OCI-LY7 (cell line): Measurements from ENCODE around the gene HYCC2.

ENCODE experiments used
- CTCF ChIP-seq: fragments of 200-600 bp; sonication (generic); conservative IDR thresholded peaks from 2 replicates; pipeline ENCODE4 v1.5.1; 2014; ENCODE audit warnings: mild to moderate bottlenecking, antibody characterized with exemption, low read length, moderate library complexity, mixed read lengths
- EZH2phosphoT487 ChIP-seq: fragments of 200-600 bp; sonication (generic); IDR thresholded peaks from 2 replicates; pipeline ENCODE4 v1.6.1; 2018; ENCODE audit warnings: low read depth, borderline replicate concordance, mild to moderate bottlenecking, mixed run types, antibody characterized with exemption, low read length, moderate library complexity, mixed read lengths

DNA sequence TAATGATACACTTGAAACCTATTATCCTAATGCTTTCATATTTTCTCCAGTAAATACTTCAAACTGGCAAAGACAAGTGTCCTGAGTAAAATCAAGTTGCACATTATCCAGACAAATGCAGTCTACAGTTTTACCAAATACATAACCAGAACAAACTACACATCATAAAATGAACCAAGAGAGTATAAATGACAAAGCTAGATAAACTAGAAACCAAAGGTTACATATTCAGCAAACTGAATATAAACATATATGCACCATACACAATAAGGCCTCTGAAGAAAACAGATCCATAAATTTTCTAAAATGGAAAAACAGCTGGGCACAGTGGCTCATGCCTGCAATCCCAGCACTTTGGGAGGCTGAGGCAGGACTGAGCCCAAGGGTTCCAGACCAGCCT, 47.0 kb downstream of the HYCC2 start:
- TF ChIP-seq CTCF: no peak
- TF ChIP-seq EZH2phosphoT487: no peak
